Tibial nerve (tissue), 4 donors: ENCODE data around the gene FBLN7.

Experiments used
- EP300 ChIP-seq, 2 donors: sonication (generic); formaldehyde crosslinking; IDR thresholded peaks; one replicate each; pipeline ENCODE4 v1.6.1; 2017; ENCODE audit warnings: antibody characterized with exemption in 2 of 2, mild to moderate bottlenecking in 1 of 2
- POLR2A ChIP-seq, 2 donors: fragments of 450-650 bp; IDR thresholded peaks; one replicate each; pipeline ENCODE4 v1.6.1; 2017; ENCODE audit warnings: antibody characterized with exemption in 2 of 2, mild to moderate bottlenecking in 2 of 2, moderate library complexity in 2 of 2
- TF ChIP-seq, protein P1 (sequence below), 5 experiments: fragments of 200-600 bp in 3 of 5; fragments of 450-650 bp in 2 of 5; sonication (generic) in 3 of 5; IDR thresholded peaks; one replicate each; pipeline ENCODE4 v1.5.1; 2016 to 2019; ENCODE audit warnings: antibody characterized with exemption in 5 of 5, mild to moderate bottlenecking in 3 of 5, moderate library complexity in 2 of 5

DNA sequence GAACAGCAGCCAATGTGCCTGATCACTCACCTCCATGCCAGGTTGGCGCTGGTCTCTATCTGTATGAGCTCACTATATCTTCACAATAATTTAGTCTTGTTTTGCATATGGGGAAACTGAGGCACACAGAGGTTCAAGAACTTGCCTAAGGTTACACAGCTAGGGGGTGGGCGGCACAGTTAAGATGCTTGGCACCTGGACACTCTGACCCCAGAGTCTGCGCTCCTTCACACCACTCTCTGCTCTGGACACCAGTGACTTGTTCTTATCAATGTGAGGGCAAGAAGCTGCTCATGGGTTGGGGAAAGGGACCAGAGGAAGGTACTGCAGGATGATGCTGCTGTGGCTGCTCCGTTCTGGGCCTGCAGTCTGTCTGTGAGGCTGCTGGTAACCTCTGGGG is 27.1 kb downstream of the FBLN7 start:
- no peak for TF ChIP-seq EP300 (IDR thresholded peaks at IDR 0.05)
- TF ChIP-seq, protein P1, sequence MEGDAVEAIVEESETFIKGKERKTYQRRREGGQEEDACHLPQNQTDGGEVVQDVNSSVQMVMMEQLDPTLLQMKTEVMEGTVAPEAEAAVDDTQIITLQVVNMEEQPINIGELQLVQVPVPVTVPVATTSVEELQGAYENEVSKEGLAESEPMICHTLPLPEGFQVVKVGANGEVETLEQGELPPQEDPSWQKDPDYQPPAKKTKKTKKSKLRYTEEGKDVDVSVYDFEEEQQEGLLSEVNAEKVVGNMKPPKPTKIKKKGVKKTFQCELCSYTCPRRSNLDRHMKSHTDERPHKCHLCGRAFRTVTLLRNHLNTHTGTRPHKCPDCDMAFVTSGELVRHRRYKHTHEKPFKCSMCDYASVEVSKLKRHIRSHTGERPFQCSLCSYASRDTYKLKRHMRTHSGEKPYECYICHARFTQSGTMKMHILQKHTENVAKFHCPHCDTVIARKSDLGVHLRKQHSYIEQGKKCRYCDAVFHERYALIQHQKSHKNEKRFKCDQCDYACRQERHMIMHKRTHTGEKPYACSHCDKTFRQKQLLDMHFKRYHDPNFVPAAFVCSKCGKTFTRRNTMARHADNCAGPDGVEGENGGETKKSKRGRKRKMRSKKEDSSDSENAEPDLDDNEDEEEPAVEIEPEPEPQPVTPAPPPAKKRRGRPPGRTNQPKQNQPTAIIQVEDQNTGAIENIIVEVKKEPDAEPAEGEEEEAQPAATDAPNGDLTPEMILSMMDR (IDR thresholded peaks at IDR 0.05): no peak
- TF ChIP-seq POLR2A (IDR thresholded peaks at IDR 0.05): no peak
